Gastrocnemius medialis (tissue), 4 donors: ENCODE data around the gene CACNA1S. TPM values are rescaled to one million over a fixed set of nuclear protein-coding genes. Genes with fewer than 3 reads are reported as not detected.

Experiments used
- ATAC-seq, 2 donors: fragments of 150-250 bp; one replicate each; pipeline ENCODE4 v1.9.1; 2016
- DNase-seq, 2 donors: peaks; one replicate each; pipeline ENCODE4 v3.0.0-alpha.2; 2019
- H3K27ac ChIP-seq, 4 donors: fragments of 200-600 bp; sonication (generic); 1 replicate in 1 of 4; 2 replicates in 3 of 4; pipeline ENCODE4 v1.5.1; 2016 to 2018; ENCODE audit warnings: mild to moderate bottlenecking in 2 of 4, moderate library complexity in 1 of 4
- H3K27me3 ChIP-seq, 3 donors: fragments of 200-600 bp; sonication (generic) in 2 of 3; 1 replicate in 1 of 3; 2 replicates in 2 of 3; pipeline versions ENCODE4 v1.5.1 to v1.6.0; 2016 to 2019; ENCODE audit warnings: mild to moderate bottlenecking in 1 of 3, moderate library complexity in 1 of 3
- H3K36me3 ChIP-seq, 2 donors: fragments of 200-600 bp; sonication (generic) in 1 of 2; one replicate each; pipeline ENCODE4 v1.5.1; 2017 to 2018
- H3K4me1 ChIP-seq, 2 donors: fragments of 200-600 bp; sonication (generic) in 1 of 2; one replicate each; pipeline ENCODE4 v1.5.1; 2016 to 2017; ENCODE audit warnings: mild to moderate bottlenecking in 2 of 2
- H3K4me3 ChIP-seq, 4 donors: fragments of 200-600 bp; sonication (generic) in 3 of 4; 1 replicate in 1 of 4; 2 replicates in 3 of 4; pipeline ENCODE4 v1.5.1; 2016 to 2019; ENCODE audit warnings: mild to moderate bottlenecking in 2 of 4
- H3K9me3 ChIP-seq, 3 donors: fragments of 200-600 bp; sonication (generic) in 2 of 3; 1 replicate in 1 of 3; 2 replicates in 2 of 3; pipeline ENCODE4 v1.5.1; 2016 to 2019
- CTCF ChIP-seq, 5 experiments: fragments of 450-650 bp in 3 of 5; fragments of 200-600 bp in 2 of 5; sonication (generic) in 2 of 5; IDR thresholded peaks in 4 of 5; conservative IDR thresholded peaks in 1 of 5; 1 replicate in 4 of 5; 2 replicates in 1 of 5; pipeline ENCODE4 v1.5.1; 2016 to 2019; ENCODE audit warnings: antibody characterized with exemption in 5 of 5, mild to moderate bottlenecking in 3 of 5, moderate library complexity in 3 of 5
- POLR2A ChIP-seq, 2 donors: fragments of 450-650 bp; IDR thresholded peaks; one replicate each; pipeline ENCODE4 v1.6.1; 2017; ENCODE audit warnings: antibody characterized with exemption in 2 of 2, mild to moderate bottlenecking in 2 of 2, moderate library complexity in 2 of 2
- in situ Hi-C, 4 donors: fragments of 200-750 bp; cut with MboI; loops; one replicate each; pipeline versions ENCODE4 v1.15.0 to v1.8.0; 2017; ENCODE audit warnings: low sequenced_read_pairs in 4 of 4
- intact Hi-C: fragments of 100-400 bp; cut with DNase I; formaldehyde crosslinking; loops from one replicate; pipeline ENCODE4 v1.15.1; 2023; ENCODE audit warnings: low total_unique reads
- total RNA-seq, 4 donors: library from RNA; depleted of rRNA; stranded (reverse); fragments of >200 nt; gene quantifications; one replicate each; pipeline versions ENCODE4 v1.1.0 to v1.2.3, GENCODE V29; 2016

CACNA1S gene
- total RNA-seq, 4 donors from 2014 or later = 74.3 to 93.5 (median 81.2) TPM

GRCh38 chr1:201111156-201111555 is 1.1 kb downstream of the CACNA1S start:
- peak overlapping the region; percentile 89 to 98 (median 96) for H3K27ac ChIP-seq
- intact Hi-C loops = loop anchor here (1.0 to 5.0 kb wide), 2 partner anchors 15 to 61 kb away; no protein-coding TSS in a partner anchor
- H3K4me1 ChIP-seq = peaks cover 62 to 79% of the 10 kb centered on the region in 2 donors
- DNase-seq (no peak), ATAC-seq (no peak)
- in situ Hi-C loops = no loop called here
- TF ChIP-seq POLR2A (IDR thresholded peaks at IDR 0.05) (no peak), CTCF (IDR thresholded peaks at IDR 0.05 in 4 of 5, conservative IDR thresholded peaks at IDR 0.05 in 1 of 5) (no peak)
- no peaks in the 10 kb centered on the region for H3K27me3 ChIP-seq
- H3K9me3 ChIP-seq = no peaks in the 10 kb centered on the region
- no peaks in the 10 kb centered on the region for H3K36me3 ChIP-seq
- peak overlapping the region; percentile 9 to 49 (median 36) for H3K4me3 ChIP-seq

- ATAC-seq = no peak
- H3K27me3 ChIP-seq = no peaks in the 10 kb centered on the region
- H3K36me3 ChIP-seq = no peaks in the 10 kb centered on the region
- peak overlapping the region in 3 of 4 donors; percentile 30 to 49 (median 41) for H3K4me3 ChIP-seq
- in situ Hi-C loops = no loop called here
- H3K9me3 ChIP-seq = no peaks in the 10 kb centered on the region
- H3K27ac ChIP-seq = peak overlapping the region; percentile 89 to 98 (median 96)
- no peak for DNase-seq
- intact Hi-C loops = loop anchor here (1.0 to 5.0 kb wide), 2 partner anchors 14 to 62 kb away; no protein-coding TSS in a partner anchor
- H3K4me1 ChIP-seq = peaks cover 66 to 81% of the 10 kb centered on the region in 2 donors
- TF ChIP-seq POLR2A (IDR thresholded peaks at IDR 0.05) (no peak), CTCF (IDR thresholded peaks at IDR 0.05 in 4 of 5, conservative IDR thresholded peaks at IDR 0.05 in 1 of 5) (no peak)
Observed at GRCh38 chr1:201110616-201111015, 1.6 kb downstream of the CACNA1S start.

GRCh38 chr1:201110138-201110537 is 2.1 kb downstream of the CACNA1S start:
- peaks cover 71 to 85% of the 10 kb centered on the region in 2 donors for H3K4me1 ChIP-seq
- intact Hi-C loops = loop anchor here (5.0 kb wide), 1 partner anchor 62 kb away; no protein-coding TSS in a partner anchor
- ATAC-seq (no peak), DNase-seq (no peak)
- H3K27me3 ChIP-seq = no peaks in the 10 kb centered on the region
- peak overlapping the region in 2 of 4 donors; percentile 30 to 41 for H3K4me3 ChIP-seq
- peak overlapping the region; percentile 89 to 98 (median 96) for H3K27ac ChIP-seq
- H3K36me3 ChIP-seq = no peaks in the 10 kb centered on the region
- TF ChIP-seq POLR2A (IDR thresholded peaks at IDR 0.05) (no peak), CTCF (IDR thresholded peaks at IDR 0.05 in 4 of 5, conservative IDR thresholded peaks at IDR 0.05 in 1 of 5) (no peak)
- H3K9me3 ChIP-seq = no peaks in the 10 kb centered on the region
- in situ Hi-C loops = no loop called here

- no peak for ATAC-seq
- intact Hi-C loops = loop anchor here (5.0 kb wide), 1 partner anchor 63 kb away; no protein-coding TSS in a partner anchor
- no peak for DNase-seq
- peaks cover 76 to 87% of the 10 kb centered on the region in 2 donors for H3K4me1 ChIP-seq
- no peak for TF ChIP-seq CTCF (IDR thresholded peaks at IDR 0.05 in 4 of 5, conservative IDR thresholded peaks at IDR 0.05 in 1 of 5)
- TF ChIP-seq POLR2A (IDR thresholded peaks at IDR 0.05) = no peak
- no peaks in the 10 kb centered on the region for H3K36me3 ChIP-seq
- no peak overlapping the region for H3K4me3 ChIP-seq
- H3K27ac ChIP-seq = peak overlapping the region; percentile 89 to 98 (median 96)
- no peaks in the 10 kb centered on the region for H3K27me3 ChIP-seq
- no peaks in the 10 kb centered on the region for H3K9me3 ChIP-seq
- in situ Hi-C loops = no loop called here
Observed at GRCh38 chr1:201109651-201110050, 2.6 kb downstream of the CACNA1S start.

- Histone ChIP-seq H3K9me3 (no peaks in the 10 kb centered on the region), H3K4me1 (peaks cover 82 to 93% of the 10 kb centered on the region in 2 donors), H3K27me3 (no peaks in the 10 kb centered on the region), H3K36me3 (no peaks in the 10 kb centered on the region), H3K27ac (peak overlapping the region; percentile 89 to 98 (median 96)), H3K4me3 (no peak overlapping the region)
- ATAC-seq = no peak
- DNase-seq = no peak
- intact Hi-C loops = no loop called here
- in situ Hi-C loops = no loop called here
- TF ChIP-seq CTCF (IDR thresholded peaks at IDR 0.05 in 4 of 5, conservative IDR thresholded peaks at IDR 0.05 in 1 of 5) = no peak
- TF ChIP-seq POLR2A (IDR thresholded peaks at IDR 0.05) = no peak
Observed at GRCh38 chr1:201108614-201109013, 3.6 kb downstream of the CACNA1S start.
